ENCODE data around the gene FAM53B. TPM values are rescaled to one million over a fixed set of nuclear protein-coding genes. Genes with fewer than 3 reads are reported as not detected.
A peak's percentile ranks its signal among the peaks of the same experiment; 100 is the strongest.
"Not testable (repeated sequence)": the region's sequence is repeated elsewhere in the genome, so short reads cannot be mapped to it uniquely, and the experiment has no call there.

Gene FAM53B
- 17.5 and 31.6 TPM in 2 replicates for total RNA-seq

- DNase-seq (ENCODE audit: low read depth, low spot score): peak; percentile 51
Measured at GRCh38 chr10:124744102-124745050, at the start of gene FAM53B. Gene FAM53B, minus strand, starts transcription at chr10:124744378. Its CDS starts 37,665 bp downstream, at chr10:124706713.

- DNase-seq (ENCODE audit: low read depth, low spot score): no peak
Measured at GRCh38 chr10:124792998-124793352, 48.8 kb upstream of the FAM53B start.

GRCh38 chr10:124791547-124792348, 47.6 kb upstream of the FAM53B start, which contains the start of gene EEF1AKMT2:
Gene EEF1AKMT2, minus strand, starts transcription at chr10:124791887. Its CDS starts 54 bp downstream, at chr10:124791833.
- DNase-seq (ENCODE audit: low read depth, low spot score): peak; percentile 54

GRCh38 chr10:124782900-124783299, 38.7 kb upstream of the FAM53B start:
- not testable (repeated sequence) for DNase-seq (ENCODE audit: low read depth, low spot score)

GRCh38 chr10:124768791-124769190, 24.6 kb upstream of the FAM53B start:
- no peak for DNase-seq (ENCODE audit: low read depth, low spot score)

GRCh38 chr10:124765256-124765655, 21.1 kb upstream of the FAM53B start:
- no peak for DNase-seq (ENCODE audit: low read depth, low spot score)

- DNase-seq (ENCODE audit: low read depth, low spot score): no peak
Measured at GRCh38 chr10:124763267-124763666, 19.1 kb upstream of the FAM53B start.

GRCh38 chr10:124762281-124762680, 18.1 kb upstream of the FAM53B start:
- DNase-seq (ENCODE audit: low read depth, low spot score): no peak

GRCh38 chr10:124756156-124756903, 12.2 kb upstream of the FAM53B start:
- DNase-seq (ENCODE audit: low read depth, low spot score): no peak

- no peak for DNase-seq (ENCODE audit: low read depth, low spot score)
Measured at GRCh38 chr10:124755581-124755980, 11.4 kb upstream of the FAM53B start.

GRCh38 chr10:124754227-124754626, 10.0 kb upstream of the FAM53B start:
- no peak for DNase-seq (ENCODE audit: low read depth, low spot score)

- DNase-seq (ENCODE audit: low read depth, low spot score): no peak
Measured at GRCh38 chr10:124748953-124749645, 4.9 kb upstream of the FAM53B start.

GRCh38 chr10:124748166-124748565, 4.0 kb upstream of the FAM53B start:
- no peak for DNase-seq (ENCODE audit: low read depth, low spot score)

GRCh38 chr10:124747745-124748144, 3.6 kb upstream of the FAM53B start:
- DNase-seq (ENCODE audit: low read depth, low spot score): no peak

GRCh38 chr10:124746992-124747391, 2.8 kb upstream of the FAM53B start:
- DNase-seq (ENCODE audit: low read depth, low spot score): no peak

- not testable (repeated sequence) for DNase-seq (ENCODE audit: low read depth, low spot score)
Measured at GRCh38 chr10:124746447-124746846, 2.3 kb upstream of the FAM53B start.

GRCh38 chr10:124745673-124746072, 1.5 kb upstream of the FAM53B start:
- no peak for DNase-seq (ENCODE audit: low read depth, low spot score)

GRCh38 chr10:124745252-124745651, 1.1 kb upstream of the FAM53B start:
- DNase-seq (ENCODE audit: low read depth, low spot score): no peak

GRCh38 chr10:124743191-124744101, 732 bp downstream of the FAM53B start:
- no peak for DNase-seq (ENCODE audit: low read depth, low spot score)
